IPS-NIHi11 (cell line): ENCODE results near the gene PHC2.
"Not testable (repeated sequence)": the region's sequence is repeated elsewhere in the genome, so short reads cannot be mapped to it uniquely, and the experiment has no call there.

Experiments
- DNase-seq: peaks from one replicate; pipeline ENCODE4 v3.0.0; 2012; ENCODE audit warnings: mixed read lengths, low spot score

Gene PHC2

DNA sequence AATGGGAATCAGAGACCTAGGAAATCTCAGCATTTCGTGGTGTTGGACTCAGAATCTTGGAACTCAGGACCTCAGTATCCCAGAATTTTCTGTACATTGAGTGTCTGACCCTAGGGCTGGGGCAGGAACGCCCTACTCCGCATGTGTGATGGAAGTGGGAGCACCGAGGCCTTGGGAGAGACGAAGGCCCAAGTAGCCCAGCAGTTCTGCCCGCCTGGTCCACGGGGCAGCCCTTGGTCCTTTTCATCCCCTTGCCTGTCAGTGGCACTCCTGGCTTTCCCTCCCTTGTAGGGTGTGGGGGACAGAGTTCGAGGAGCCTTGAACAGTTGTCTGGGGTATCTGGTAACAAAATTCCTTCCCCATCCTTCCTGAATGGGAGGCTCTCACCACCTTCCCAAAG is 120.2 kb downstream of the PHC2 start:
- DNase-seq, result no peak

GRCh38 chr1:33309351-33309750 is 121.5 kb downstream of the PHC2 start:
- DNase-seq, result not testable (repeated sequence)

DNA sequence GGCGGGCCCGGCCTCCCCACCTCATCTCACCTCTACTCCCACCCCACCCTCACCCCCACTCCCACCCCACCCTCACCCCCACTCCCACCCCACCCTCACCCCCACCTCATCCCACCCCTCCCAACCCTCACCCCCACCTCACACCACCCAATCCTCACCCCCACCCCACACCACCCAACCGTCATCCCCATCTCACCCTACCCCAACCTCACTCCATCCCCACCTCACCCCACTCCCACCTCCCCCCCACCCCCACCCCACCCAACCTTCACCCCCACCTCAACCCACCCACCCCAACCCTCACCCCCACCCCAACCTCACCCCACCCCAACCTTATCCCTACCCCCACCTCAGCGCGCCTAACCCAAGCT is 123.4 kb downstream of the PHC2 start:
- DNase-seq, result no peak

- peak; percentile 63 for DNase-seq
These were observed 124.0 kb downstream of the PHC2 start for GRCh38 chr1:33306653-33307493.

DNA sequence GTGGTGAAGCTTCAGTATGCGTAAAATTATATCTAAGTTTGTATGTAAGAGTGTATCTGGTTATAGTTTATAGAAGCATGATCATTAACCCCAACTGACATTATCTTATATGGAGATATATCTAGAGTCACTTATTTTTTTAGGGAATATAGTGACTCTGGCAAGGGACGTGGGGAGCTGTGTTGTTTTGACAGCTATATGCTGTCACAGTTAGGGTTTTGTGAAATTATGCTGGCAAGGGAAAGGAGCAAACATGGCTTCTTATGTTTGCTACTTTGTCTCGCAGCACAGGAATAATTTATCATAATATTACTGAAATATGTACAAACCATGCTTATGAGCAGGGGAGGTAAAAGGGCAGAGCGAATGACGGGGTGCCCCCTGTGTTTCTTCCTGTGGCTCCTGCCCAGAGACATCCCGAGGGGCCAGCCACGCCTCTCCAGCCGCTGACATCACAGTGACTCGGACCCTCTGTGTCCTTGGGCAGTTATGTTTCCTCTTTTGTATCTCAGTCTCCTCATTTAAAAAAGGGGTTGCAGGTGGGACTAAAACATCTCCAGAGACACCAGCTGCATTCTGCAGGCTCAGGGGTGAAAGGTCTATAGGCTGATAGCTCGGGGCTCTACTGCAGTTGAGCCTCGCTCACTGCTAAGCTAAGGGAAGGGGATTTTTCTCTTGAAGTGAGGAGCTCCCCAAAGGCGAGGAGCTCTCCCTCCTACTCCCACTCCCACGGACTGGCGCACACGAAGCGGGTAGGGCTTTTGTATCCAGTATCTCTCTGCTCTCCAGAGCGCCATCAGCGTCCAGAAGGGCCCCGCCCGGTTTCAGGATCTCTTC is 124.9 kb downstream of the PHC2 start:
- no peak for DNase-seq

DNA sequence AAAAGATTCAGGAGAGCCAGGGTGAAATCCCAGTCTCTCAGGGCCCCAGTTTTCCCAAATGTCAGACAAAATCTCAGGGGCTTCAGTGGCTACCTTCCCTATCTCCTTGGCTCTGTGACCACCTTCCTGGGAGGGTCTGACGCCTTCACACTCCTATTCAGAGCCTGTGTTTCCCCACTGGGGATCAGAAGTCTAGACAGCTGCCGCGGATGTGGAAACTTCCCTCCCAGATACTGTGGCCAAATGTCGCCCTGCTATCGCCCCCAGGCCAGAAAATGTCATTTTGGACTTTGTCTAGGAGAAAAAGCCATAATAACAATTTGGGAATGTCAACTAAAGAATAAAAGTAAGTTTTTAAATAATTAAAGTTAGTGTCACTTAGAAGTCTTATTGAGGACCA is 125.9 kb downstream of the PHC2 start:
- DNase-seq, result no peak

- no peak for DNase-seq
These were observed 128.6 kb downstream of the PHC2 start for GRCh38 chr1:33302325-33302724.

GRCh38 chr1:33301273-33301984 is 129.5 kb downstream of the PHC2 start:
- DNase-seq, result no peak

DNA sequence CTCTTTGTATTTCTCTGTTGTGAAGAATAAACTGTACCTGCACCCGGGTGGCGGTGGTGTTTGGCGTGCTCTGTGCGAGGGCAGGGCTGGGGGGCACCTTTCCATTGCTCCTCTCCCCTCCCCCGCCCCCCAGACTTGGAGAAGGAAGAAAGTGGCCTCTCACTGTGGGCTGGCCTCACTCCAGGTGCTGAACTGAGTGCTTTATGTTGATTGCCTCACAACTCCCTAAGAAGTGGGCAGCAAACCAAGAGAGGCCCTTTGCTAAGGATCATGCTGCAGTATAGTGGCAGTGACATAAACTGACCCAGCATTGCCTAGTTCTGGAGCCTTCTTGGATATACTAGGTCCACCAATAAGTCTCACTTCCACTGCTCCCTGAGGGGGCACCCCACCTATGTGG is 130.2 kb downstream of the PHC2 start:
- no peak for DNase-seq

- no peak for DNase-seq
These were observed 131.3 kb downstream of the PHC2 start for GRCh38 chr1:33299461-33300155.

DNA sequence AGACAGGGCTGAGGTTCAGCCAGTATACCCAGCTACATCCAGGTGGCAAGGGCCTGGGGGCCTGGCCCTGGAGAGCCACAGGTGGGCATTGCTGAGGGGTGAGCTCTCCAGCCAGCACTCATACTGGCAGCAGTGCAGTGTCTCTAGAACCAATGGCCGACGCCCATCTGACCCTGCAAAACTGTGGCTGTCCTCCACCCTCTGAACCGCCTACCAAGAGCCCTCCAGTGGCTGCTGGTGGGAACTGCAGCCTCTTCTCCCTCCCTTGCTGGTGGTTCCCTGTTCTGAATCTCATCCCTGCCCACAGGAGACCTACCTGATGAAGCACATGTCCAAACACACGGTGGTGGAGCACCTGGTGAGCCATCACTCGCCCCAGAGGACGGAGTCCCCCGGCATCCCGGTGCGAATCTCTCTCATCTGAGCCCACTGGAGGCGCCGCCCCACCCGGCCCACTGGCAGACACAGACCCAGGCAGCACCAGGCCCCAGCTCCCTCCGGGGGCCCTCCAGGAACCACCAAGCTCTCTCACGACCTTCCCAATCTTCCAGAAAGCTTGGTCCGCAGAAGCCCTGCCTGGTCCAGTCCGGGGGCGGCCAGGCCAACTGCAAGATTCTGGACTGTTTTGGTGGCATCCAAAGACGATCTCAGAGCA is 132.1 kb downstream of the PHC2 start:
- DNase-seq, result peak; percentile 87

GRCh38 chr1:33297911-33298622 is 132.8 kb downstream of the PHC2 start:
- no peak for DNase-seq

DNA sequence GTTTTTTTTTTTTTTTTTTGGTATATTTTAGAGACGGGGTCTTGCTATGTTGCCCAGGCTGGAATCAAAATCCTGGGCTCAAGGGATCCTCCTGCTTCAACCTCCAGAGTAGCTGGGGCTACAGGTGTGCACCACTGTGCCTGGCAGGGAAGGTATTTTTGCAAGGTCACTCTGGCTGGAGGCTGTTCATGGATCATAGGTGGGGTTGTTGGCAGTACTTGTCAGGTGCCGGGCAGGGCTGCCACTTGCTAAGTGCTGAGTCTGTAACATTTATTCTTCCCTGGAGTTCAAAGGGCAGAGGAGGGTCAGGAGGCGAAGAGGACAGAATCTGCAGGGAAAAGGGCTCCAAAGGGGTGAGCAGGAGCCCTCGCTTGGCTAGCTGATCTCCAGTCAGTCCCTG is 134.1 kb downstream of the PHC2 start:
- DNase-seq, result no peak

DNA sequence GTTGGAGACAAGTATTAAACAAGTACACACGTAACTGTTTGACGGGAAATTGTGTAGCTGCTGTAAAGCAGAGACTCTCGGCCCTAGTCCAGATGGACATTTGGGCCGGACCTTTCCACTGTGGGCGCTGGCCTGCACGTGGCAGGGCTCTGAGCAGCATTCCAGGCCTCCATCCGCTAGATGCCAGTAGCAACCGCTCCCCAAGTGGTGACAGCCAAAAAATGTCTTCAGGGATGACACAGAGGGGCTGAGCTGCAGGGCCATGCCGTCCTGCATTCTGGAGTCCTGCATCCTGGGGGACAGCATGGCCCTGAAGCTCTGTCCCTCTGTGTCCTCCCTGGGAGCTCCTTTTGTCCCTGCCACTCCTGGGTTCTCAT is 134.8 kb downstream of the PHC2 start:
- DNase-seq, result no peak

- DNase-seq, result peak; percentile 91
These were observed 135.3 kb downstream of the PHC2 start for GRCh38 chr1:33295450-33296081.

GRCh38 chr1:33295023-33295422 is 135.9 kb downstream of the PHC2 start:
- no peak for DNase-seq

DNA sequence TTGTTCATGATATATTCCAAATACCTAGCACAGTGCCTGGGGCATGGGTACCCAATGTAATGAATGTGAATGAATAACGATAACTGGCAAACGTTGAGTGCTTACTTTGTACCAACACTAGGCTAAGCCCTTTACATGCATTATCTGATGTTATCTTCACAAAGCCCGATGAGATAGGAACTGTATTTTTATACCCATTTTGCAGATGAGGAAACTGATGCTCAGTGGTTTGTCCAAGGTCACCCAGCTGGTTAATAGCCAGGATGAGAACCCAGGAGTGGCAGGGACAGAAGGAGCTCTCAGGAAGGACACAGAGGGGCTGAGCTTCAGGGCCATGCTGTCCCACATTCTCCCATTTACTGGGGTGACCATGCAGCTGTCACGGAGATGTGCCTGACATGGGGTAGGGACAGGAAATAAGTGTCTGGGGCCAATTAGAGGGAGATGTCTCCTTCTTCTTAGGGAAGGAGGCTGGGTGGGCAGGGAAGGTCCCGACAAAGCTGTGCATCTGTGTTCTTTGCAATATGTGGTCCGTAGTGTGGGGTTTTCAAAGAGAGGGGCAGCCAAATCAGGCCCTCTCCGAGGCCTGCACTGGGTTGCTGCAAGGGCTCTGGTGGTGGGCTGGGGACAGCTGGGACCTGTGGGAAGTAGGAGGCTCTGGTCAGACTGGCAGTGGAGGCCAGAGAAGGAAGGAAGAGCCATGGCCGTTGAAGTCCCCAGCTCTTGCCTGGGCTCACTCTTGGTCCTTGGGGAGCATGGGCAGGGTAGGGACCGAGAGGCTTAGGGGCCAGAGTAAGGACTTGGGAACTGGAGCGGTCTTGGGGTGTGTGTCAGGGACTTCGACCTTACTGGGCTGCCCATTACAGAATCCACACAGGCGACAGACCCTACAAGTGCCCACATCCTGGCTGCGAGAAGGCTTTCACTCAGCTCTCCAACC is 136.6 kb downstream of the PHC2 start:
- no peak for DNase-seq

GRCh38 chr1:33292726-33293340 is 138.1 kb downstream of the PHC2 start:
- no peak for DNase-seq

DNA sequence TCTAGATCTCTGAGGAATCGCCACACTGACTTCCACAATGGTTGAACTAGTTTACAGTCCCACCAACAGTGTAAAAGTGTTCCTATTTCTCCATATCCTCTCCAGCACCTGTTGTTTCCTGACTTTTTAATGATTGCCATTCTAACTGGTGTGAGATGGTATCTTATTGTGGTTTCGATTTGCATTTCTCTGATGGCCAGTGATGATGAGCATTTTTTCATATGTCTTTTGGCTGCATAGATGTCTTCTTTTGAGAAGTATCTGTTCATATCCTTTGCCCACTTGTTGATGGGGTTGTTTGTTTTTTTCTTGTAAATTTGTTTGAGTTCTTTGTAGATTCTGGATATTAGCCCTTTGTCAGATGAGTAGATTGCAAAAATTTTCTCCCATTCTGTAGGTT is 140.3 kb downstream of the PHC2 start:
- DNase-seq, result not testable (repeated sequence)
